ENCODE measurements around the gene EIF4A3.

Gene EIF4A3

DNA sequence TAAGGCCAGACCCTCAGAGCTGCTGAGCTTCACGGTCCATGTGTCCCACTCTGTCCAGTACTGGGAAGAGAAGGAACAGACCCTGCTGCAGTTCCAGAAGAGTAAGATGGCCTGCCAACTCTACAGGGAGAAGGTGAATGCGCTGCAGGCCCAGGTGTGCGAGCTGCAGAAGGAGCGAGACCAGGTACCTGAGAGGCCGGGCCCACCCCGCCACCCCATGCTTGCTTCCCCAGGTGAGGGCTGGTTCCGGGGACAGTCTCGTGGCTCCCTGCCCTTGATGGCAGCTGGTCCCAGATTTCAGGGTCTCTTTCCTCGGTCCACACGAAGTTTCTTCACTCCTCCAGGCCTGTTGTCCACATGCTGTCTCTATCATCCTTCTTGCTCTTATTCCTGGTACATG is 43.8 kb upstream of the EIF4A3 start:
- Histone ChIP-seq H3K36me3 (ENCODE audit: insufficient read depth, low read length) (no peaks in the 10 kb centered on the region), H3K4me2 (ENCODE audit: insufficient read depth, low read length) (no peak overlapping the region), H3K9me3 (ENCODE audit: insufficient read depth, low read length, severe bottlenecking) (no peaks in the 10 kb centered on the region), H3K9ac (ENCODE audit: low read depth, low read length) (no peak overlapping the region), H3K27me3 (ENCODE audit: insufficient read depth, low read length, poor library complexity) (no peaks in the 10 kb centered on the region), H3K27ac (ENCODE audit: low read length) (no peak overlapping the region), H3K79me2 (ENCODE audit: insufficient read depth, low read length) (no peaks in the 10 kb centered on the region), H3K4me3 (ENCODE audit: low read depth in 1 of 2, low read length in 2 of 2) (no peak overlapping the region), H3K4me1 (ENCODE audit: insufficient read depth, low read length) (no peaks in the 10 kb centered on the region), H4K20me1 (ENCODE audit: insufficient read depth, low read length) (peaks cover 5% of the 10 kb centered on the region; the same call in 1 of the 2 replicates), H2AFZ (ENCODE audit: low read depth, low read length) (no peak overlapping the region)
- TF ChIP-seq EZH2 (IDR thresholded peaks at IDR 0.05; ENCODE audit: borderline replicate concordance, low read depth, low read length, severe bottlenecking), result no peak
- TF ChIP-seq, protein P1, sequence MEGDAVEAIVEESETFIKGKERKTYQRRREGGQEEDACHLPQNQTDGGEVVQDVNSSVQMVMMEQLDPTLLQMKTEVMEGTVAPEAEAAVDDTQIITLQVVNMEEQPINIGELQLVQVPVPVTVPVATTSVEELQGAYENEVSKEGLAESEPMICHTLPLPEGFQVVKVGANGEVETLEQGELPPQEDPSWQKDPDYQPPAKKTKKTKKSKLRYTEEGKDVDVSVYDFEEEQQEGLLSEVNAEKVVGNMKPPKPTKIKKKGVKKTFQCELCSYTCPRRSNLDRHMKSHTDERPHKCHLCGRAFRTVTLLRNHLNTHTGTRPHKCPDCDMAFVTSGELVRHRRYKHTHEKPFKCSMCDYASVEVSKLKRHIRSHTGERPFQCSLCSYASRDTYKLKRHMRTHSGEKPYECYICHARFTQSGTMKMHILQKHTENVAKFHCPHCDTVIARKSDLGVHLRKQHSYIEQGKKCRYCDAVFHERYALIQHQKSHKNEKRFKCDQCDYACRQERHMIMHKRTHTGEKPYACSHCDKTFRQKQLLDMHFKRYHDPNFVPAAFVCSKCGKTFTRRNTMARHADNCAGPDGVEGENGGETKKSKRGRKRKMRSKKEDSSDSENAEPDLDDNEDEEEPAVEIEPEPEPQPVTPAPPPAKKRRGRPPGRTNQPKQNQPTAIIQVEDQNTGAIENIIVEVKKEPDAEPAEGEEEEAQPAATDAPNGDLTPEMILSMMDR (IDR thresholded peaks at IDR 0.05; ENCODE audit: borderline replicate concordance, extremely low read depth, low read length, poor library complexity, severe bottlenecking), result no peak
- DNase-seq (no peak), ATAC-seq (ENCODE audit: insufficient read depth, low read depth) (no peak)

- H3K27ac ChIP-seq (ENCODE audit: low read length), result no peak overlapping the region
- no peaks in the 10 kb centered on the region for H3K27me3 ChIP-seq (ENCODE audit: insufficient read depth, low read length, poor library complexity)
Measured at GRCh38 chr17:80189611-80190010, 42.7 kb upstream of the EIF4A3 start.

GRCh38 chr17:80187515-80187941 is 40.6 kb upstream of the EIF4A3 start:
- Histone ChIP-seq H3K9me3 (ENCODE audit: insufficient read depth, low read length, severe bottlenecking) (no peaks in the 10 kb centered on the region), H3K79me2 (ENCODE audit: insufficient read depth, low read length) (no peaks in the 10 kb centered on the region), H3K4me1 (ENCODE audit: insufficient read depth, low read length) (no peaks in the 10 kb centered on the region), H3K27me3 (ENCODE audit: insufficient read depth, low read length, poor library complexity) (no peaks in the 10 kb centered on the region), H4K20me1 (ENCODE audit: insufficient read depth, low read length) (peaks cover 3% of the 10 kb centered on the region; the same call in 1 of the 2 replicates), H3K4me2 (ENCODE audit: insufficient read depth, low read length) (no peak overlapping the region), H3K27ac (ENCODE audit: low read length) (no peak overlapping the region), H3K9ac (ENCODE audit: low read depth, low read length) (no peak overlapping the region), H3K36me3 (ENCODE audit: insufficient read depth, low read length) (no peaks in the 10 kb centered on the region), H2AFZ (ENCODE audit: low read depth, low read length) (no peak overlapping the region), H3K4me3 (ENCODE audit: low read depth in 1 of 2, low read length in 2 of 2) (no peak overlapping the region)
- TF ChIP-seq EZH2 (IDR thresholded peaks at IDR 0.05; ENCODE audit: borderline replicate concordance, low read depth, low read length, severe bottlenecking), result no peak
- TF ChIP-seq, protein P1 (IDR thresholded peaks at IDR 0.05; ENCODE audit: borderline replicate concordance, extremely low read depth, low read length, poor library complexity, severe bottlenecking), result no peak
- ATAC-seq (ENCODE audit: insufficient read depth, low read depth), result no peak
- DNase-seq, result no peak

More at GRCh38 chr17:80189611-80190010, 42.7 kb upstream of the EIF4A3 start:
- DNase-seq, result no peak
- Histone ChIP-seq H3K36me3 (ENCODE audit: insufficient read depth, low read length) (no peaks in the 10 kb centered on the region), H3K4me3 (ENCODE audit: low read depth in 1 of 2, low read length in 2 of 2) (no peak overlapping the region), H4K20me1 (ENCODE audit: insufficient read depth, low read length) (peaks cover 3% of the 10 kb centered on the region; the same call in 1 of the 2 replicates), H3K4me1 (ENCODE audit: insufficient read depth, low read length) (no peaks in the 10 kb centered on the region), H2AFZ (ENCODE audit: low read depth, low read length) (no peak overlapping the region), H3K4me2 (ENCODE audit: insufficient read depth, low read length) (no peak overlapping the region), H3K9ac (ENCODE audit: low read depth, low read length) (no peak overlapping the region), H3K79me2 (ENCODE audit: insufficient read depth, low read length) (no peaks in the 10 kb centered on the region), H3K9me3 (ENCODE audit: insufficient read depth, low read length, severe bottlenecking) (no peaks in the 10 kb centered on the region)
- ATAC-seq (ENCODE audit: insufficient read depth, low read depth), result no peak
- no peak for TF ChIP-seq EZH2 (IDR thresholded peaks at IDR 0.05; ENCODE audit: borderline replicate concordance, low read depth, low read length, severe bottlenecking)
- TF ChIP-seq, protein P1 (IDR thresholded peaks at IDR 0.05; ENCODE audit: borderline replicate concordance, extremely low read depth, low read length, poor library complexity, severe bottlenecking), result no peak

DNA sequence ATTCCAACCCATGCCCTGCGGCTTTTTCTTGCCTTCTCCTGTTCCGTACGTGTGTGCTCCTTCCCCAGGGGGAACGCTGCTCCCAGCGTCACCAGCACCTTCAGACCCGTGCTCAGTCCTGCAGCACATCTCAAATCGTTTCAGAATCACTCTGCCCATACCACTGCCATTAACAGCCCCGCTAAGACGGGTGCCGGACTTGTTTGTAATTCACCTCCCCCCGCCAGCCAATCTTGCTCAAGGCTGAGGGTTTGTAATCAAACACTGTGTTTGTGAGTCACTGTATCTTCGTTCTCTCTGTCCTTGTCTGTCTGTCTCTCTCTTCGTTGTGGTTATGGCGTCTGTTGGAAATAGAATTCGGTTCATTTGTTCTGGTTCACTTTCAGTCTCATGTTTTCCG is 40.2 kb upstream of the EIF4A3 start:
- Histone ChIP-seq H3K36me3 (ENCODE audit: insufficient read depth, low read length) (no peaks in the 10 kb centered on the region), H4K20me1 (ENCODE audit: insufficient read depth, low read length) (peaks cover 3% of the 10 kb centered on the region; the same call in 1 of the 2 replicates), H3K4me3 (ENCODE audit: low read depth in 1 of 2, low read length in 2 of 2) (no peak overlapping the region), H3K79me2 (ENCODE audit: insufficient read depth, low read length) (no peaks in the 10 kb centered on the region), H3K9ac (ENCODE audit: low read depth, low read length) (no peak overlapping the region), H3K27ac (ENCODE audit: low read length) (no peak overlapping the region), H2AFZ (ENCODE audit: low read depth, low read length) (no peak overlapping the region), H3K4me2 (ENCODE audit: insufficient read depth, low read length) (no peak overlapping the region), H3K4me1 (ENCODE audit: insufficient read depth, low read length) (no peaks in the 10 kb centered on the region), H3K9me3 (ENCODE audit: insufficient read depth, low read length, severe bottlenecking) (no peaks in the 10 kb centered on the region), H3K27me3 (ENCODE audit: insufficient read depth, low read length, poor library complexity) (no peaks in the 10 kb centered on the region)
- TF ChIP-seq, protein P1 (IDR thresholded peaks at IDR 0.05; ENCODE audit: borderline replicate concordance, extremely low read depth, low read length, poor library complexity, severe bottlenecking), result no peak
- no peak for TF ChIP-seq EZH2 (IDR thresholded peaks at IDR 0.05; ENCODE audit: borderline replicate concordance, low read depth, low read length, severe bottlenecking)
- DNase-seq, result no peak
- no peak for ATAC-seq (ENCODE audit: insufficient read depth, low read depth)

All from DND-41 (cell line).